Measurements from ENCODE around the gene GUCY1B1. TPM values are rescaled to one million over a fixed set of nuclear protein-coding genes. Genes with fewer than 3 reads are reported as not detected.

GUCY1B1 gene
- total and polyA plus RNA-seq, 3 donors from 2014 or later = 4.3 to 7.6 (median 4.7) TPM

GRCh38 chr4:155722336-155722735 is 36.5 kb upstream of the GUCY1B1 start:
- no peak for DNase-seq
- H3K36me3 ChIP-seq (ENCODE audit: low read depth, missing control alignments) = no peaks in the 10 kb centered on the region
- H3K9me3 ChIP-seq = no peaks in the 10 kb centered on the region
- no peaks in the 10 kb centered on the region for H3K4me1 ChIP-seq
- 82 to 84% methylated on average over 1 of the region's 1 CpG for WGBS, 2 donors
- H3K4me3 ChIP-seq = no peak overlapping the region
- no peak overlapping the region for H3K27ac ChIP-seq
- H3K27me3 ChIP-seq = no peaks in the 10 kb centered on the region
- intact Hi-C loops (cut with DNase I; ENCODE audit: low total_unique reads) = no loop called here
- TF ChIP-seq CTCF (IDR thresholded peaks at IDR 0.05) = no peak
- no peak for TF ChIP-seq POLR2A (IDR thresholded peaks at IDR 0.05)

- 87 to 96% methylated on average over 7 of the region's 7 CpGs for WGBS, 2 donors
- Histone ChIP-seq H3K4me3 (no peak overlapping the region), H3K27me3 (no peaks in the 10 kb centered on the region), H3K9me3 (no peaks in the 10 kb centered on the region), H3K4me1 (no peaks in the 10 kb centered on the region), H3K27ac (no peak overlapping the region), H3K36me3 (ENCODE audit: low read depth, missing control alignments) (no peaks in the 10 kb centered on the region)
- DNase-seq = no peak
- intact Hi-C loops (cut with DNase I; ENCODE audit: low total_unique reads) = no loop called here
- TF ChIP-seq POLR2A (IDR thresholded peaks at IDR 0.05) (no peak), CTCF (IDR thresholded peaks at IDR 0.05) (no peak)
These were observed 35.9 kb upstream of the GUCY1B1 start for GRCh38 chr4:155722816-155723499.

- DNase-seq = no peak
- Histone ChIP-seq H3K27me3 (no peaks in the 10 kb centered on the region), H3K9me3 (no peaks in the 10 kb centered on the region), H3K4me3 (no peak overlapping the region), H3K27ac (no peak overlapping the region), H3K4me1 (no peaks in the 10 kb centered on the region), H3K36me3 (ENCODE audit: low read depth, missing control alignments) (no peaks in the 10 kb centered on the region)
- WGBS, 2 donors = 81 to 90% methylated on average over 3 of the region's 3 CpGs
- intact Hi-C loops (cut with DNase I; ENCODE audit: low total_unique reads) = no loop called here
- no peak for TF ChIP-seq POLR2A (IDR thresholded peaks at IDR 0.05)
- TF ChIP-seq CTCF (IDR thresholded peaks at IDR 0.05) = no peak
These were observed 34.1 kb upstream of the GUCY1B1 start for GRCh38 chr4:155724731-155725130.

- WGBS, 2 donors = 83 to 91% methylated on average over 3 of the region's 3 CpGs
- no peaks in the 10 kb centered on the region for H3K36me3 ChIP-seq (ENCODE audit: low read depth, missing control alignments)
- no peak overlapping the region for H3K4me3 ChIP-seq
- no peak for DNase-seq
- no peaks in the 10 kb centered on the region for H3K9me3 ChIP-seq
- no peak overlapping the region for H3K27ac ChIP-seq
- TF ChIP-seq CTCF (IDR thresholded peaks at IDR 0.05) = no peak
- TF ChIP-seq POLR2A (IDR thresholded peaks at IDR 0.05) = no peak
- no peaks in the 10 kb centered on the region for H3K27me3 ChIP-seq
- H3K4me1 ChIP-seq = no peaks in the 10 kb centered on the region
- intact Hi-C loops (cut with DNase I; ENCODE audit: low total_unique reads) = no loop called here
These were observed 24.8 kb upstream of the GUCY1B1 start for GRCh38 chr4:155734065-155734464.

- no peaks in the 10 kb centered on the region for H3K36me3 ChIP-seq (ENCODE audit: low read depth, missing control alignments)
- no peaks in the 10 kb centered on the region for H3K4me1 ChIP-seq
- WGBS, 2 donors = 90 to 96% methylated on average over 1 of the region's 1 CpG
- no peak for DNase-seq
- intact Hi-C loops (cut with DNase I; ENCODE audit: low total_unique reads) = no loop called here
- H3K4me3 ChIP-seq = no peak overlapping the region
- no peaks in the 10 kb centered on the region for H3K27me3 ChIP-seq
- no peak overlapping the region for H3K27ac ChIP-seq
- TF ChIP-seq CTCF (IDR thresholded peaks at IDR 0.05) = no peak
- no peak for TF ChIP-seq POLR2A (IDR thresholded peaks at IDR 0.05)
- no peaks in the 10 kb centered on the region for H3K9me3 ChIP-seq
These were observed 23.9 kb upstream of the GUCY1B1 start for GRCh38 chr4:155734951-155735350.

Measured in testis (tissue), 3 donors.